Thyroid gland (tissue), 4 donors: Measurements from ENCODE around the gene DNTT.

Experiments used
- POLR2A ChIP-seq, 2 donors: fragments of 450-650 bp; IDR thresholded peaks; one replicate each; pipeline ENCODE4 v1.6.1; 2017; ENCODE audit warnings: antibody characterized with exemption in 2 of 2, mild to moderate bottlenecking in 2 of 2, moderate library complexity in 1 of 2
- TF ChIP-seq, protein P1 (sequence below), 6 experiments: fragments of 200-600 bp in 3 of 6; fragments of 450-650 bp in 3 of 6; sonication (generic) in 3 of 6; IDR thresholded peaks; one replicate each; pipeline ENCODE4 v1.5.1; 2016 to 2019; ENCODE audit warnings: antibody characterized with exemption in 6 of 6, mild to moderate bottlenecking in 2 of 6, inconsistent platforms in 1 of 6, moderate library complexity in 1 of 6

DNA sequence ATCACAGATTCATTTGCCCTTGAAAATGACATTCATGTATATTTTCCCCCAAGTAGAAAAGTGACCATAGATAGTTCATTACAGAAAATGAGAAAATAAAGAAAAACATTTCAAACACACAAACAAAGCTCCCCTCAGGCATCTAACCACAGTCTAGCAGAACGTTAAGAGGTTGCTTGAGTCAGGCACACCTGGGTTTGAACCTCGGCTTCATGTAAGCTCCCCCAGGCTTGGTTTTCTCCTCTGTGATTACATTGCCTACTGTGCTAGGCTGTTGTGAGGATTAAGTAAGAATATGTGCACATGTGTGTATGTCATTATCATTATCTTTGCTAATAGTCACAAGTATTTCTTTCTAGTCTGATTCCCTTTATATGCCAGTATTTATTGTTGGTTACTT is 9.1 kb downstream of the DNTT start:
- TF ChIP-seq, protein P1, sequence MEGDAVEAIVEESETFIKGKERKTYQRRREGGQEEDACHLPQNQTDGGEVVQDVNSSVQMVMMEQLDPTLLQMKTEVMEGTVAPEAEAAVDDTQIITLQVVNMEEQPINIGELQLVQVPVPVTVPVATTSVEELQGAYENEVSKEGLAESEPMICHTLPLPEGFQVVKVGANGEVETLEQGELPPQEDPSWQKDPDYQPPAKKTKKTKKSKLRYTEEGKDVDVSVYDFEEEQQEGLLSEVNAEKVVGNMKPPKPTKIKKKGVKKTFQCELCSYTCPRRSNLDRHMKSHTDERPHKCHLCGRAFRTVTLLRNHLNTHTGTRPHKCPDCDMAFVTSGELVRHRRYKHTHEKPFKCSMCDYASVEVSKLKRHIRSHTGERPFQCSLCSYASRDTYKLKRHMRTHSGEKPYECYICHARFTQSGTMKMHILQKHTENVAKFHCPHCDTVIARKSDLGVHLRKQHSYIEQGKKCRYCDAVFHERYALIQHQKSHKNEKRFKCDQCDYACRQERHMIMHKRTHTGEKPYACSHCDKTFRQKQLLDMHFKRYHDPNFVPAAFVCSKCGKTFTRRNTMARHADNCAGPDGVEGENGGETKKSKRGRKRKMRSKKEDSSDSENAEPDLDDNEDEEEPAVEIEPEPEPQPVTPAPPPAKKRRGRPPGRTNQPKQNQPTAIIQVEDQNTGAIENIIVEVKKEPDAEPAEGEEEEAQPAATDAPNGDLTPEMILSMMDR (IDR thresholded peaks at IDR 0.05), result no peak
- no peak for TF ChIP-seq POLR2A (IDR thresholded peaks at IDR 0.05)
